GM21423 (cell line): Measurements from ENCODE around the gene SRSF3.
"Not testable (repeated sequence)": the region's sequence is repeated elsewhere in the genome, so short reads cannot be mapped to it uniquely, and the experiment has no call there.

ENCODE experiments used
- ATAC-seq: cut with Tn5 transposase; IDR thresholded peaks from one replicate; pipeline ENCODE4 v1.9.1; 2021; ENCODE audit warnings: mild to moderate bottlenecking, moderate library complexity; ENCODE audit not compliant: unreplicated experiment

SRSF3 gene

DNA sequence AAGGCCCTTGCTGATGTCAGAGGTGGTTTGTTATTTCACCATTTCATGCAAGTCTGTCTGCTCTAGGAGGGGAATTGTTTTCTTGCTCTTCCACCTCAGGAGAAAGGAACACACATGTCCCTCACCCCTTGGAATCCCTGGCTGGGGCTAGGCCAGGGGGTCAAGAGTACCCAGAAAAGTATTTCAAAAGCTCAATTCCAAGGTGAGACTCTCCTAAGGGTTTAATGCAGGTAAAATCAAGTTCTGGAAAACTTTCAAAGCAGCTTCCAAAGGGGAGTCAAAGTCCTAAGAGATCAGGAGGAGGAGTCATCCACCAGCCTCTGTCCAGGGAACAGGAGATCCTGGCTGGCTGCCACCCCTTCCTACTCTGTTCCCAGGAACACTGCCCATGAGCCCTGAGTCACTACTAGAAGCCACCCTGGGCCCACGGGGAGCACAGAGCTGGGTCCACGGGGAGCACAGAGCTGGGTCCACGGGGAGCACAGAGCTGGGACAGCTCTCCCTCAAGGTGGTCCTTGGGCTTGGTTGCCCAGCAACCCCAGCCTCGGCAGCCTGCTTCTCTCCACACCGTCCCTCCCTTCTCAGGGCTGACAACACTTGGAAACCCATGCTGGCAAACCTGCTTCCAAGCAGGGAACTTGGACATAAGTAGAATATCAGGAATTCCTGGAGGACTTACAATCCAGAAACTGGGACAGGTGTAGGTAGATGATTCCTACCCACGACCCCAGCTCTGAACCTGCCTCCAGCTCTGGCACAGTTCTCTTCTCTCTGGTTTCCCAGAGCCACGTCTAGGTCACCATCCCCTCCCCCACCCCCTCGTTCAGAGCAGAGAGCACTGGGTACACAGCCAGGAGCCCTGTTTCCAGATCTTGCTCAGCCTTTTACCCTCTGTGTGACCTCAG, 49.0 kb downstream of the SRSF3 start:
- ATAC-seq = no peak

DNA sequence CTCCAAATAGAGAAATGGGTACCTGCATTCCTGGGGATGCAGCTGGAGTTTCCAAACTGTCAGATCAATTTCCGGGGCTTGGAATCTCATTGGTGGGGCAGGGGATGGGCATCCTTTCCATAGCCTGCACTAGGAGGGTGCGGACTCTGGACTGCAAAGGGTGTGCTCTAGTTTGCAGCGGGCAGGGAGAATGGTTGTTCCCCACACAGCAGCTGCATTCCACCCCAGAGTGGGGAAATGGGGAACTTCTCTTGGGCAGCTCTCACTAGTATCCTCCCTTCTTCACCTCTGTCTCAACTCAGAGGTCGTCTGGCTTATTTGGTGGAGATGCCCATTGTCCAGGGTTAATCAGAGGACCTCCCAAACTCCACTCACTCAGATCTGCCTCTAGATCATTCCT, 49.8 kb downstream of the SRSF3 start:
- no peak for ATAC-seq

DNA sequence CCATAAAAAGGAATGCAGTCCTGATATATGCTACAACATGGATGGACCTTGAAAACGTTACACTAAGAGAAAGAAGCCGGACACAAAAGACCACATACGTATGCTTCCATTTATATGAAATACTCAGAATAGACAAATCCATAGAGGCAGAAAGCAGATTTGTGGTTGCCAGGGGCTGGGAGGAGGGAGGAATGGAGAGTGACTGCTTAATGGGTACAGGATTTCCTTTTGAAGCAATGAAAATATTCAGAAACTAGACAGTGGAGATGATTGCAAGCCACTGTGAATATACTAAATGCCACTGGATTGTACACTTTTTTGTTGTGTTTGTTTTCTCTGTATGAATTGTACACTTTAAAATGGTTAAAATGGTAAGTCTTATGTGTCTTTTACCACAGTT, 54.9 kb downstream of the SRSF3 start:
- ATAC-seq = no peak

DNA sequence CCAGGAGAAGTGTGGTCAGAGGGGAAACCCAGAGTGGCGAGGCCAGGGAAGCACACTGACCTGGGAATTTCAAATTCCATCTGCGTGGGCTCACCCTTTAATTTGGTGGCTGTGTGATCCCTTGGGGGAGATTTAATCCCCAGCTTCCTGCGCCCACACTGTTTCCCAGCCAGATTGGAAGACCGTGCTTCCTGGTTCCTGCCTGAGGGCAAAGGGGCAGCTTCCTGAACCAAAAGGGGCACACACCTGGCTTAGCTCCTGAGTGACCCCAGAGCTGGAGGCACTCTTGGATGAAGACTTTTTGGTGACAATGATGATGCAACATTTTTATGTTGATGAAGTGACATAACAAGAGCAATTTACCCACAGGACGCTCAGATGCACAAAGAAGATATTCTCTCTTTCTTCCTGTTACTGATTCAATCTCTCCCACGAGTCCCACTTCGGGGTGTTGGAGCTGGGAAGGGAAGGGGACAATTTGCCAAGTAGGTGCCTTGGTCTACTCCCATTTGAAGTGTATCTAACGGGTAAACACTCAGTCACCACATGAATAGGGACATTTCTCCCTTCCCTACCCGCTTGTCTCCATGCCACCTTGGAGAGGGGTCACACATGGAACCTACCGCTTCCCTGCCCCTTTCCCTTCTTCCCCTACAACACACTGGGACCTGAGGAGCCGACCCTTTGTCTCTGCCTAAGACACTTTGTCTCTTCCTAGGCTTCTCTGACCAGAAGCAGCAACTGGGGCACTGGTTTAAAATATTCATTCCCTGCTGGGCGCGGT, 55.7 kb downstream of the SRSF3 start:
- ATAC-seq = no peak

DNA sequence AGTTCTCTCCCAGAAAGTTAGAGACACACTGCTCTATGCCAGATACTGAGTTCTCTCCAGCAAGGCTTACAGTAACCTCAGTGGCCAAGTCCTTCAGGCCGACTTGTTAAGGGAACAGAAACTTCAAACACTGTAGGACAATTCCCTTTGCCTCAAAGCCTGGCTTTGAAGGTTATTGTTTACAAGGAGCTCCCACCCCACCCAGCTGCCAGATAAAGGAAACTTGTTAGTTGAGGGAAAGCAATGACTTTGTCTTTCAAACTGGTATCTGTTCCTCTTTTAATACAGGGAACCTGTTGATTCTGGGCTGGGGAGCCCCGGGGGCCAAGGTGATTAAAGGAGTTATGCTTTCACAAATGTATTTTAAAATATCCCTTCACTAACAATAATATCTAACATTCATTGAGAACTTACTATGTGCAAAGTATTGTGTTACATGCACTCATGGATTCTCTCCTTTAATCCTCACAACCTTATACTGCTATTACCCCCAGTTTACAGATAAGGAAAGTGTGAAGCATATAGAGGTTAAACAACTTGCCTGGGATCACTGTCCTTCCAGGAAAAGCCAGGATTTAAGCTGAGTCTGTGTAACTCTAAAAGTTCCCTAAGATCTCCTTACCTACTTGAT, 56.8 kb downstream of the SRSF3 start:
- peak; percentile 60 for ATAC-seq

DNA sequence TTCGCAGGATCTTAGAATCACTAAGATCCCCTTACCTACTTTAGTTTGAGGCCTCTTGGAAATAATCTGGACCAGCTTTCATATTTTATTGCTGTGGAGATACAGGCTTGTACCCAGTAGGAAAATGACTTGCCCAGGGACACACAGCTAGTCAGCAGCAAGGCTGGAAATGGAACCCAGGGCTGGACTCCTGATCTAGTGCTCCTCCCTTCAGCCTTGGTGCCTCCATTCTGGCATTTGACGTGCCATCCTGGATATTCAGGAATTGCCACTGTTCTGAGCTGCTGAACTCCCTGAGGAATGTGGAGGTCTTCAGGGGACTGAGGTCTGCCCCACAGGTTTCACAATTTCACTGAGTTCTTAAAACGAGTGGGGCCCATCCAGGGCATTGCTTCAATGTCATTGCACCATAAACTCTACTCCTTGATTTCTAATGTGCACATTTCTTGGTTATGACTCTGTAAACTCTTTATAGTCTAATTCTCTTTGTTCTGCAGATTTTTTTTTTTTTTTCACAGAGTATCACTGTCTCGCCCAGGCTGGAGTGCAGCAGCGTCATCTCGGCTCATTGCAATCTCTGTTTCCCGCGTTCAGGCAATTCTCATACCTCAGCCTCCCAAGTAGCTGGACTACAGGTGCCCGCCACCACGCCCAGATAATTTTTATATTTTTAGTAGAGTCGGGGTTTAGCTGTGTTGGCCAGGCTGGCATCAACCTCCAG, 57.7 kb downstream of the SRSF3 start:
- no peak for ATAC-seq

DNA sequence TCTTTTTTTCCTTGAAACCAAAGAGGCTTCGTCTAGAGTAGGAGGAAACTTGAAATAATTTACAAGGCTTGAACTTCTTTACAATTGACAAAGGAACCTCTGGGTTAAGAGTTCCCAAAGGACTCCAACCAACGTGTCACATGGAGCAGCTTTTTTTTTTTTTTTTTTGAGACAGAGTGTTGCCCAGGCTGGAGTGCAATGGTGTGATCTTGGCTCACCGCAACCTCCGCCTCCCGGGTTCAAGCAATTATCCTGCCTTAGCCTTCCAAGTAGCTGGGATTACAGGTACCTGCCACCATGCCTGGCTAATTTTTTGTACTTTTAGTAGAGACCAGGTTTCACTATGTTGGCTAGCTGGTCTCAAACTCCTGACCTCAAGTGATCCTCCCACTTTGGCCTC, 60.3 kb downstream of the SRSF3 start:
- ATAC-seq = not testable (repeated sequence)
